GM12878 (cell line): ENCODE results near the gene TIMP2.

ENCODE experiments used
- BCL11A ChIP-seq: IDR thresholded peaks from 2 replicates; pipeline ENCODE4 v1.6.1; 2011; ENCODE audit warnings: low read depth, low read length
- CBFB ChIP-seq: IDR thresholded peaks from 2 replicates; pipeline ENCODE4 v1.6.1; 2016; ENCODE audit warnings: antibody characterized with exemption, low read depth
- EED ChIP-seq: sonication (generic); IDR thresholded peaks from 2 replicates; pipeline ENCODE4 v1.6.1; 2016; ENCODE audit warnings: antibody characterized with exemption, low read depth
- HCFC1 ChIP-seq: fragments of 150-350 bp; IDR thresholded peaks from 2 replicates; pipeline ENCODE4 v1.6.1; 2014; ENCODE audit warnings: low read length
- IKZF1 ChIP-seq: fragments of 450-650 bp; conservative IDR thresholded peaks from 2 replicates; pipeline ENCODE4 v1.6.1; 2017; ENCODE audit warnings: antibody characterized with exemption, mild to moderate bottlenecking
- MTA3 ChIP-seq: IDR thresholded peaks from 2 replicates; pipeline ENCODE4 v1.6.1; 2012; ENCODE audit warnings: low read length, inconsistent platforms, borderline replicate concordance
- POLR2A ChIP-seq: IDR thresholded peaks from 2 replicates; pipeline ENCODE4 v1.6.1; 2011; ENCODE audit warnings: low read depth, mild to moderate bottlenecking, low read length
- RELA ChIP-seq: fragments of 450-650 bp; IDR thresholded peaks from 2 replicates; pipeline ENCODE4 v1.8.0; 2014; ENCODE audit warnings: borderline replicate concordance; ENCODE audit not compliant: partially characterized antibody
- ZNF274 ChIP-seq: IDR thresholded peaks from one replicate; pipeline ENCODE4 v1.8.0; 2011; ENCODE audit not compliant: insufficient read length, insufficient read depth
- TF ChIP-seq, protein P1 (sequence below), 3 experiments: IDR thresholded peaks in 2 of 3; conservative IDR thresholded peaks in 1 of 3; 2 replicates each; pipeline ENCODE4 v1.5.1; 2011; ENCODE audit warnings: low read depth in 3 of 3, low read length in 3 of 3, mild to moderate bottlenecking in 3 of 3, control low read depth in 2 of 3, moderate library complexity in 2 of 3, inconsistent platforms in 1 of 3, mixed read lengths in 1 of 3; ENCODE audit not compliant: control insufficient read depth in 2 of 3, insufficient read depth in 1 of 3; ENCODE audit errors: extremely low read depth in 1 of 3
- TF ChIP-seq, protein P2 (sequence below): IDR thresholded peaks from 2 replicates; pipeline ENCODE4 v1.6.1; 2011; ENCODE audit warnings: mild to moderate bottlenecking, low read depth, low read length, moderate library complexity; ENCODE audit not compliant: insufficient replicate concordance
- TF ChIP-seq, protein P3 (sequence below): IDR thresholded peaks from 2 replicates; pipeline ENCODE4 v1.6.1; 2012; ENCODE audit warnings: low read depth, low read length, improper control_type of control experiment

DNA sequence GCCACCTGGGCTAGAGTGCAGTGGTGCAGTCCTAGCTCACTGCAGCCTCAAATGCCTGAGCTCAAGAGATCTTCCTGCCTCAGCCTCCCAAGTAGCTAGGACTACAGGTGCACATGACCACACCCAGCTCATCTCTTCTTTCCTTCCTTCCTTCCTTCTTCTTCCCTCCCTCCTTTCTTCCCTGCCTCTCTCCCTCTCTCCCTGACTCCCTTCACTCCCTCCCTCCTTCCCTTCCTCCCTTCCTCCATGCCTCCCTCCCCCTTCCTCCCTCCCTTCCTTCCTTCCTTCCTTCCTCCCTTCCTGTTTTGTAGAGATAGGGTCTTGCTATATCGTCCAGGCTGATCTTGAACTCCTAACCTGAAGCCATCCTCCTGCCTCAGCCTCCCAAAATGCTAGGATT is 61.1 kb downstream of the TIMP2 start:
- TF ChIP-seq BCL11A: no peak
- no peak for TF ChIP-seq EED
- no peak for TF ChIP-seq CBFB
- TF ChIP-seq, protein P1, sequence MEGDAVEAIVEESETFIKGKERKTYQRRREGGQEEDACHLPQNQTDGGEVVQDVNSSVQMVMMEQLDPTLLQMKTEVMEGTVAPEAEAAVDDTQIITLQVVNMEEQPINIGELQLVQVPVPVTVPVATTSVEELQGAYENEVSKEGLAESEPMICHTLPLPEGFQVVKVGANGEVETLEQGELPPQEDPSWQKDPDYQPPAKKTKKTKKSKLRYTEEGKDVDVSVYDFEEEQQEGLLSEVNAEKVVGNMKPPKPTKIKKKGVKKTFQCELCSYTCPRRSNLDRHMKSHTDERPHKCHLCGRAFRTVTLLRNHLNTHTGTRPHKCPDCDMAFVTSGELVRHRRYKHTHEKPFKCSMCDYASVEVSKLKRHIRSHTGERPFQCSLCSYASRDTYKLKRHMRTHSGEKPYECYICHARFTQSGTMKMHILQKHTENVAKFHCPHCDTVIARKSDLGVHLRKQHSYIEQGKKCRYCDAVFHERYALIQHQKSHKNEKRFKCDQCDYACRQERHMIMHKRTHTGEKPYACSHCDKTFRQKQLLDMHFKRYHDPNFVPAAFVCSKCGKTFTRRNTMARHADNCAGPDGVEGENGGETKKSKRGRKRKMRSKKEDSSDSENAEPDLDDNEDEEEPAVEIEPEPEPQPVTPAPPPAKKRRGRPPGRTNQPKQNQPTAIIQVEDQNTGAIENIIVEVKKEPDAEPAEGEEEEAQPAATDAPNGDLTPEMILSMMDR (IDR thresholded peaks at IDR 0.05 in 2 of 3, conservative IDR thresholded peaks at IDR 0.05 in 1 of 3; ENCODE audit: control insufficient read depth in 2 of 3, extremely low read depth in 1 of 3, insufficient read depth in 1 of 3, low read depth in 3 of 3, low read length in 3 of 3): no peak
- TF ChIP-seq, protein P2, sequence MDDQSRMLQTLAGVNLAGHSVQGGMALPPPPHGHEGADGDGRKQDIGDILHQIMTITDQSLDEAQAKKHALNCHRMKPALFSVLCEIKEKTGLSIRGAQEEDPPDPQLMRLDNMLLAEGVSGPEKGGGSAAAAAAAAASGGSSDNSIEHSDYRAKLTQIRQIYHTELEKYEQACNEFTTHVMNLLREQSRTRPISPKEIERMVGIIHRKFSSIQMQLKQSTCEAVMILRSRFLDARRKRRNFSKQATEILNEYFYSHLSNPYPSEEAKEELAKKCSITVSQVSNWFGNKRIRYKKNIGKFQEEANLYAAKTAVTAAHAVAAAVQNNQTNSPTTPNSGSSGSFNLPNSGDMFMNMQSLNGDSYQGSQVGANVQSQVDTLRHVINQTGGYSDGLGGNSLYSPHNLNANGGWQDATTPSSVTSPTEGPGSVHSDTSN: no peak
- TF ChIP-seq IKZF1: no peak
- no peak for TF ChIP-seq MTA3
- no peak for TF ChIP-seq POLR2A
- TF ChIP-seq RELA: no peak
- no peak for TF ChIP-seq HCFC1
- no peak for TF ChIP-seq ZNF274
- TF ChIP-seq, protein P3, sequence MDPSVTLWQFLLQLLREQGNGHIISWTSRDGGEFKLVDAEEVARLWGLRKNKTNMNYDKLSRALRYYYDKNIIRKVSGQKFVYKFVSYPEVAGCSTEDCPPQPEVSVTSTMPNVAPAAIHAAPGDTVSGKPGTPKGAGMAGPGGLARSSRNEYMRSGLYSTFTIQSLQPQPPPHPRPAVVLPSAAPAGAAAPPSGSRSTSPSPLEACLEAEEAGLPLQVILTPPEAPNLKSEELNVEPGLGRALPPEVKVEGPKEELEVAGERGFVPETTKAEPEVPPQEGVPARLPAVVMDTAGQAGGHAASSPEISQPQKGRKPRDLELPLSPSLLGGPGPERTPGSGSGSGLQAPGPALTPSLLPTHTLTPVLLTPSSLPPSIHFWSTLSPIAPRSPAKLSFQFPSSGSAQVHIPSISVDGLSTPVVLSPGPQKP: no peak
